Activated naive CD4-positive, alpha-beta T cell treated with anti-CD3 and anti-CD28 coated beads, Interleukin-2, amount 10 ng/mL, durations not matched to agents 7 days and 5 days (primary cell): Measurements from ENCODE around the gene GH2.
"Not testable (repeated sequence)": the region's sequence is repeated elsewhere in the genome, so short reads cannot be mapped to it uniquely, and the experiment has no call there.

Experiments
- CTCF ChIA-PET: fragments of 350-600 bp; sonication (Branson Sonifier 250); formaldehyde crosslinking; loops from one replicate; lab custom pipeline; 2021; ENCODE audit warnings: antibody characterized with exemption; lab: Charles Lee
- DNase-seq: peaks from one replicate; pipeline ENCODE4 v3.0.0-alpha.2; 2020
- H3K27ac Mint-ChIP-seq: one replicate; pipeline ENCODE4 v1.8.0; 2021; ENCODE audit warnings: mild to moderate bottlenecking, moderate library complexity, mixed read lengths
- H3K27me3 Mint-ChIP-seq: one replicate; pipeline ENCODE4 v1.8.0; 2021; ENCODE audit warnings: mild to moderate bottlenecking, mixed read lengths
- H3K36me3 Mint-ChIP-seq: one replicate; pipeline ENCODE4 v1.8.0; 2021; ENCODE audit warnings: mixed read lengths
- H3K4me1 Mint-ChIP-seq: one replicate; pipeline ENCODE4 v1.8.0; 2021; ENCODE audit warnings: mixed read lengths
- H3K4me3 Mint-ChIP-seq: one replicate; pipeline ENCODE4 v1.8.0; 2021; ENCODE audit warnings: mild to moderate bottlenecking, moderate library complexity, mixed read lengths
- H3K9me3 Mint-ChIP-seq: one replicate; pipeline ENCODE4 v1.8.0; 2021; ENCODE audit warnings: mixed read lengths

GH2 gene

GRCh38 chr17:63903787-63904201, 22.1 kb upstream of the GH2 start:
- H3K4me3 Mint-ChIP-seq, H3K9me3 Mint-ChIP-seq, H3K36me3 Mint-ChIP-seq, H3K27ac Mint-ChIP-seq, H3K4me1 Mint-ChIP-seq: not testable (repeated sequence)
- CTCF ChIA-PET: interaction anchor here (1.0 to 4.6 kb wide), 8 partner anchors 13 to 230 kb away, joined by 3 to 22 read pairs (median 8); partner anchors contain the start of gene GH1
- peaks cover 62% of the 10 kb centered on the region for H3K27me3 Mint-ChIP-seq
- DNase-seq: peak; percentile 46

GRCh38 chr17:63901971-63902370, 20.2 kb upstream of the GH2 start:
- not testable (repeated sequence) for H3K27ac Mint-ChIP-seq

GRCh38 chr17:63898899-63899798, 17.4 kb upstream of the GH2 start:
- CTCF ChIA-PET: interaction anchor here (0.6 to 1.5 kb wide), 4 partner anchors 9 to 250 kb away, joined by 3 to 4 read pairs (median 3); no protein-coding TSS in a partner anchor
- not testable (repeated sequence) for H3K36me3 Mint-ChIP-seq, H3K4me1 Mint-ChIP-seq, H3K9me3 Mint-ChIP-seq, H3K27ac Mint-ChIP-seq, H3K4me3 Mint-ChIP-seq
- H3K27me3 Mint-ChIP-seq: peaks cover 66% of the 10 kb centered on the region
- peak; percentile 21 for DNase-seq

More at GRCh38 chr17:63901971-63902370, 20.2 kb upstream of the GH2 start:
- peaks cover 70% of the 10 kb centered on the region for H3K27me3 Mint-ChIP-seq
- not testable (repeated sequence) for DNase-seq, H3K9me3 Mint-ChIP-seq, H3K4me3 Mint-ChIP-seq, H3K36me3 Mint-ChIP-seq, H3K4me1 Mint-ChIP-seq
- CTCF ChIA-PET: interaction anchor here (0.6 to 4.6 kb wide), 6 partner anchors 12 to 124 kb away, joined by 3 to 22 read pairs (median 4); partner anchors contain the start of gene GH1

GRCh38 chr17:63896524-63897354, 15.0 kb upstream of the GH2 start, which contains the start of gene CSH1:
TSS of gene CSH1 (minus strand) at chr17:63896574. CDS start at chr17:63896511, 63 bp downstream.
- H3K36me3 Mint-ChIP-seq, H3K4me3 Mint-ChIP-seq, H3K27ac Mint-ChIP-seq, DNase-seq, H3K9me3 Mint-ChIP-seq, H3K4me1 Mint-ChIP-seq, CTCF ChIA-PET: not testable (repeated sequence)
- peaks cover 55% of the 10 kb centered on the region for H3K27me3 Mint-ChIP-seq

- CTCF ChIA-PET, H3K9me3 Mint-ChIP-seq, H3K27ac Mint-ChIP-seq, H3K4me1 Mint-ChIP-seq, DNase-seq, H3K36me3 Mint-ChIP-seq, H3K4me3 Mint-ChIP-seq: not testable (repeated sequence)
- peaks cover 48% of the 10 kb centered on the region for H3K27me3 Mint-ChIP-seq
These were observed 13.1 kb upstream of the GH2 start for GRCh38 chr17:63894821-63895220.

- CTCF ChIA-PET, H3K4me1 Mint-ChIP-seq, DNase-seq, H3K27ac Mint-ChIP-seq, H3K9me3 Mint-ChIP-seq, H3K36me3 Mint-ChIP-seq, H3K4me3 Mint-ChIP-seq: not testable (repeated sequence)
- peaks cover 46% of the 10 kb centered on the region for H3K27me3 Mint-ChIP-seq
These were observed 12.3 kb upstream of the GH2 start for GRCh38 chr17:63894021-63894420.

GRCh38 chr17:63892316-63893037, 10.7 kb upstream of the GH2 start:
- peaks cover 43% of the 10 kb centered on the region for H3K27me3 Mint-ChIP-seq
- H3K36me3 Mint-ChIP-seq, H3K9me3 Mint-ChIP-seq, DNase-seq, H3K4me3 Mint-ChIP-seq, H3K27ac Mint-ChIP-seq, H3K4me1 Mint-ChIP-seq: not testable (repeated sequence)
- CTCF ChIA-PET: interaction anchor here (1.1 kb wide), 2 partner anchors 26 to 241 kb away, joined by 3 to 4 read pairs; no protein-coding TSS in a partner anchor

GRCh38 chr17:63889026-63889848, 7.5 kb upstream of the GH2 start:
- not testable (repeated sequence) for H3K27ac Mint-ChIP-seq

GRCh38 chr17:63885119-63885518, 3.4 kb upstream of the GH2 start:
- peaks cover 56% of the 10 kb centered on the region for H3K27me3 Mint-ChIP-seq
- H3K36me3 Mint-ChIP-seq, H3K9me3 Mint-ChIP-seq, CTCF ChIA-PET, H3K4me3 Mint-ChIP-seq, DNase-seq, H3K4me1 Mint-ChIP-seq, H3K27ac Mint-ChIP-seq: not testable (repeated sequence)

More at GRCh38 chr17:63889026-63889848, 7.5 kb upstream of the GH2 start:
- not testable (repeated sequence) for H3K36me3 Mint-ChIP-seq, H3K4me1 Mint-ChIP-seq, H3K9me3 Mint-ChIP-seq, H3K4me3 Mint-ChIP-seq
- CTCF ChIA-PET: interaction anchor here (0.7 to 3.2 kb wide), 11 partner anchors 9 to 393 kb away, joined by 3 to 22 read pairs (median 4); partner anchors contain the start of gene CSH2
- peak; percentile 34 for DNase-seq
- H3K27me3 Mint-ChIP-seq: peaks cover 60% of the 10 kb centered on the region

GRCh38 chr17:63882626-63883126, 932 bp upstream of the GH2 start:
- H3K4me3 Mint-ChIP-seq, DNase-seq, H3K27ac Mint-ChIP-seq, H3K4me1 Mint-ChIP-seq, H3K9me3 Mint-ChIP-seq, H3K36me3 Mint-ChIP-seq: not testable (repeated sequence)
- CTCF ChIA-PET: interaction anchor here (0.7 to 2.4 kb wide), 4 partner anchors 13 to 143 kb away, joined by 3 to 8 read pairs (median 4); no protein-coding TSS in a partner anchor
- H3K27me3 Mint-ChIP-seq: peaks cover 55% of the 10 kb centered on the region

GRCh38 chr17:63881337-63881736, 407 bp downstream of the GH2 start:
- not testable (repeated sequence) for H3K9me3 Mint-ChIP-seq, H3K4me1 Mint-ChIP-seq, H3K4me3 Mint-ChIP-seq, DNase-seq, H3K36me3 Mint-ChIP-seq, H3K27ac Mint-ChIP-seq
- peaks cover 57% of the 10 kb centered on the region for H3K27me3 Mint-ChIP-seq
- CTCF ChIA-PET: interaction anchor here (0.5 to 2.4 kb wide), 5 partner anchors 15 to 547 kb away, joined by 3 to 8 read pairs (median 3); no protein-coding TSS in a partner anchor

GRCh38 chr17:63880706-63881105, 1.0 kb downstream of the GH2 start:
- no peaks in the 10 kb centered on the region for H3K36me3 Mint-ChIP-seq

More at GRCh38 chr17:63880706-63881105, 1.0 kb downstream of the GH2 start:
- no peak for DNase-seq
- H3K4me3 Mint-ChIP-seq: no peak overlapping the region
- H3K27me3 Mint-ChIP-seq: peaks cover 62% of the 10 kb centered on the region
- H3K9me3 Mint-ChIP-seq: no peaks in the 10 kb centered on the region
- no peaks in the 10 kb centered on the region for H3K4me1 Mint-ChIP-seq
- CTCF ChIA-PET: interaction anchor here (1.2 to 1.3 kb wide), 2 partner anchors 15 to 19 kb away, joined by 3 read pairs; no protein-coding TSS in a partner anchor
- H3K27ac Mint-ChIP-seq: no peak overlapping the region
